ENCODE measurements around the gene CMTM8.
"Not testable (repeated sequence)": the region's sequence is repeated elsewhere in the genome, so short reads cannot be mapped to it uniquely, and the experiment has no call there.

Gene CMTM8

GRCh38 chr3:32238453-32239306, at the start of gene CMTM8:
Gene CMTM8 (plus strand): TSS chr3:32238680. CDS start chr3:32238973, 293 bp downstream.
- no peak for TF ChIP-seq CTCF (IDR thresholded peaks at IDR 0.05)
- DNase-seq (ENCODE audit: low spot score) = no peak
- Histone ChIP-seq H3K4me3 (peak within 1 kb of the TSS; percentile 82), H3K27ac (peak within 1 kb of the TSS; percentile 3 to 33)

GRCh38 chr3:32189693-32190092, 48.8 kb upstream of the CMTM8 start:
- TF ChIP-seq CTCF (IDR thresholded peaks at IDR 0.05) = no peak
- H3K4me3 ChIP-seq = no peak overlapping the region
- no peak overlapping the region for H3K27ac ChIP-seq
- DNase-seq (ENCODE audit: low spot score) = no peak

GRCh38 chr3:32190556-32190955, 47.9 kb upstream of the CMTM8 start:
- H3K27ac ChIP-seq, H3K4me3 ChIP-seq: not testable (repeated sequence)

GRCh38 chr3:32193101-32193500, 45.4 kb upstream of the CMTM8 start:
- TF ChIP-seq CTCF (IDR thresholded peaks at IDR 0.05) = no peak
- DNase-seq (ENCODE audit: low spot score) = no peak
- Histone ChIP-seq H3K4me3 (no peak overlapping the region), H3K27ac (no peak overlapping the region)

More at GRCh38 chr3:32190556-32190955, 47.9 kb upstream of the CMTM8 start:
- not testable (repeated sequence) for DNase-seq (ENCODE audit: low spot score)

GRCh38 chr3:32194653-32195052, 43.8 kb upstream of the CMTM8 start:
- no peak overlapping the region for H3K4me3 ChIP-seq
- no peak for TF ChIP-seq CTCF (IDR thresholded peaks at IDR 0.05)
- no peak for DNase-seq (ENCODE audit: low spot score)
- H3K27ac ChIP-seq = no peak overlapping the region

- H3K27ac ChIP-seq = no peak overlapping the region
- no peak for DNase-seq (ENCODE audit: low spot score)
- no peak for TF ChIP-seq CTCF (IDR thresholded peaks at IDR 0.05)
- H3K4me3 ChIP-seq = no peak overlapping the region
Measured at GRCh38 chr3:32195995-32196540, 42.4 kb upstream of the CMTM8 start.

- no peak for DNase-seq (ENCODE audit: low spot score)
- Histone ChIP-seq H3K27ac (no peak overlapping the region), H3K4me3 (no peak overlapping the region)
- TF ChIP-seq CTCF (IDR thresholded peaks at IDR 0.05) = no peak
Measured at GRCh38 chr3:32197991-32198390, 40.5 kb upstream of the CMTM8 start.

All from coronary artery (tissue), 2 donors.